PFSK-1 (cell line): Measurements from ENCODE around the gene CDK10.

Experiments
- FOXP2 ChIP-seq: optimal IDR thresholded peaks from 2 replicates; pipeline ENCODE3; 2011; ENCODE audit warnings: borderline replicate concordance, control low read depth, inconsistent platforms; ENCODE audit not compliant: insufficient read depth; ENCODE audit errors: extremely low read length, extremely low read depth
- POLR2AphosphoS5 ChIP-seq: IDR thresholded peaks from 2 replicates; pipeline ENCODE4 v1.6.1; 2012; ENCODE audit warnings: low read depth, mild to moderate bottlenecking, control low read depth, low read length, moderate library complexity
- REST ChIP-seq, 2 experiments: IDR thresholded peaks; 2 replicates each; pipeline versions ENCODE4 v1.6.1 to v1.8.0; 2011 to 2012; ENCODE audit warnings: low read depth in 2 of 2, low read length in 2 of 2, control low read depth in 1 of 2, inconsistent platforms in 1 of 2, mild to moderate bottlenecking in 1 of 2, moderate library complexity in 1 of 2; ENCODE audit not compliant: insufficient read depth in 1 of 2
- SIN3A ChIP-seq: IDR thresholded peaks from 2 replicates; pipeline ENCODE4 v1.6.1; 2012; ENCODE audit warnings: mild to moderate bottlenecking, low read length, moderate library complexity, borderline replicate concordance; ENCODE audit not compliant: insufficient read depth
- TAF1 ChIP-seq: IDR thresholded peaks from 2 replicates; pipeline ENCODE4 v1.6.1; 2012; ENCODE audit warnings: low read length, control low read depth, borderline replicate concordance; ENCODE audit not compliant: insufficient read depth

The CDK10 gene

DNA sequence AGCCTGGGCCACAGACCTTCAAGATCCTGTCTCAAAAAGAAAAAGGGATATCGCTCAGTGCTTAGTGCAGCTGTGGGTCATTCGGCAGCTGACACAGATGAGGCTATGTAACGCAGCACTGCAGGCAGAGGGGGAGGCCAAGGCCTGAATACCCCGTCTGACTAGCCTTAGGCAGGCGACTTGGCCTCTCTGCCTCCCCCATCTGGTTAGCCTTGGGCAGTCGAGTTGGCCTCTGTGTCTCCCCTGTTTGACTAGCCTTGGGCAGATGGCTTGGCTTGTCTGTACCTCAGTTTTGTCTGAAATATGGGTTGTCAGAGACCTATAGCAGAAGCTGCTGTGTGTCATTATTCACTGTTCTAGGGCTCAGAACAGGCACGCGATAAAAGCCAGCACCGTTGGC is 18.9 kb upstream of the CDK10 start:
- TF ChIP-seq POLR2AphosphoS5 (no peak), REST (IDR thresholded peaks at IDR 0.05; ENCODE audit: insufficient read depth in 1 of 2, low read depth in 2 of 2, low read length in 2 of 2) (no peak), SIN3A (no peak), TAF1 (no peak), FOXP2 (no peak)

GRCh38 chr16:89668790-89669158 is 17.7 kb upstream of the CDK10 start:
- no peak for TF ChIP-seq TAF1
- TF ChIP-seq REST (IDR thresholded peaks at IDR 0.05; ENCODE audit: insufficient read depth in 1 of 2, low read depth in 2 of 2, low read length in 2 of 2): no peak
- no peak for TF ChIP-seq POLR2AphosphoS5
- no peak for TF ChIP-seq FOXP2
- TF ChIP-seq SIN3A: no peak

GRCh38 chr16:89669755-89670154 is 16.7 kb upstream of the CDK10 start:
- TF ChIP-seq REST (IDR thresholded peaks at IDR 0.05; ENCODE audit: insufficient read depth in 1 of 2, low read depth in 2 of 2, low read length in 2 of 2): no peak
- TF ChIP-seq POLR2AphosphoS5: no peak
- no peak for TF ChIP-seq SIN3A
- no peak for TF ChIP-seq TAF1
- no peak for TF ChIP-seq FOXP2

- no peak for TF ChIP-seq REST (IDR thresholded peaks at IDR 0.05; ENCODE audit: insufficient read depth in 1 of 2, low read depth in 2 of 2, low read length in 2 of 2)
- TF ChIP-seq SIN3A: no peak
- TF ChIP-seq TAF1: no peak
- no peak for TF ChIP-seq FOXP2
- TF ChIP-seq POLR2AphosphoS5: no peak
These were observed 15.7 kb upstream of the CDK10 start for GRCh38 chr16:89670496-89671431.
